H1 (cell line): Measurements from ENCODE around the gene SIRPB1. TPM values are rescaled to one million over a fixed set of nuclear protein-coding genes. Genes with fewer than 3 reads are reported as not detected.
A peak's percentile ranks its signal among the peaks of the same experiment; 100 is the strongest.

Experiments
- CTCF ChIA-PET: fragments of 300-600 bp; sonication (Branson Sonifier 250); formaldehyde crosslinking; loops from one replicate; lab custom pipeline; 2021; ENCODE audit not compliant: partially characterized antibody; lab: Charles Lee
- POLR2A ChIA-PET: fragments of 300-600 bp; sonication (Branson Sonifier 250); formaldehyde crosslinking; loops from one replicate; lab custom pipeline; 2021; ENCODE audit warnings: inconsistent platforms; ENCODE audit not compliant: partially characterized antibody; lab: Charles Lee
- DNase-seq, 2 experiments: peaks; one replicate each; pipeline versions ENCODE4 v3.0.0 to v3.0.0-alpha.2; 2010 to 2022; ENCODE audit warnings: low spot score in 2 of 2, low read depth in 1 of 2, mixed read lengths in 1 of 2
- FAIRE-seq: peaks from 2 replicates; lab custom pipeline; 2011; peaks lifted over from hg19 to GRCh38; lab: Jason Lieb, UNC
- H2AFZ ChIP-seq: 2 replicates; pipeline ENCODE4 v1.8.1; 2012; ENCODE audit warnings: low read length, inconsistent platforms
- H2AK5ac ChIP-seq: 2 replicates; pipeline ENCODE4 v1.6.1; 2013; ENCODE audit warnings: low read depth, low read length
- H2BK120ac ChIP-seq: replicated peaks from 2 replicates; pipeline ENCODE3; 2013; ENCODE audit warnings: low read depth, low read length, inconsistent platforms
- H2BK12ac ChIP-seq: 2 replicates; pipeline ENCODE4 v1.6.1; 2013; ENCODE audit warnings: low read depth, low read length
- H2BK15ac ChIP-seq: 2 replicates; pipeline ENCODE4 v1.6.1; 2013; ENCODE audit warnings: low read length
- H2BK20ac ChIP-seq: 2 replicates; pipeline ENCODE4 v1.6.1; 2013; ENCODE audit warnings: low read length
- H2BK5ac ChIP-seq: 2 replicates; pipeline ENCODE4 v1.6.1; 2013; ENCODE audit warnings: low read depth, low read length
- H3K14ac ChIP-seq: 2 replicates; pipeline ENCODE4 v1.6.1; 2013; ENCODE audit warnings: inconsistent platforms; ENCODE audit not compliant: insufficient read length
- H3K18ac ChIP-seq: 2 replicates; pipeline ENCODE4 v1.6.1; 2013; ENCODE audit warnings: low read length; ENCODE audit errors: extremely low read depth
- H3K23ac ChIP-seq: 2 replicates; pipeline ENCODE4 v1.6.1; 2013; ENCODE audit warnings: inconsistent platforms; ENCODE audit not compliant: insufficient read length
- H3K23me2 ChIP-seq: 2 replicates; pipeline ENCODE4 v1.6.1; 2013; ENCODE audit warnings: low read depth, low read length
- H3K27ac ChIP-seq: 2 replicates; pipeline ENCODE4 v1.6.1; 2011; ENCODE audit warnings: low read depth, low read length, inconsistent platforms
- H3K27me3 ChIP-seq, 4 experiments: replicated peaks in 1 of 4; 1 replicate in 1 of 4; 2 replicates in 3 of 4; pipeline versions ENCODE4 v1.6.1 to v1.8.1; 2011 to 2013; ENCODE audit warnings: low read length in 3 of 4, mild to moderate bottlenecking in 3 of 4, inconsistent platforms in 2 of 4, mixed read lengths in 2 of 4, moderate library complexity in 1 of 4; ENCODE audit not compliant: control insufficient read depth in 3 of 4, insufficient read depth in 3 of 4; ENCODE audit errors: extremely low read depth in 1 of 4
- H3K36me3 ChIP-seq, 4 experiments: 2 replicates each; pipeline versions ENCODE4 v1.6.1 to v1.8.1; 2011 to 2013; ENCODE audit warnings: mild to moderate bottlenecking in 4 of 4, low read length in 3 of 4, moderate library complexity in 2 of 4, control low read depth in 1 of 4, inconsistent platforms in 1 of 4; ENCODE audit not compliant: insufficient read depth in 4 of 4, control insufficient read depth in 2 of 4
- H3K4ac ChIP-seq: replicated peaks from 2 replicates; pipeline ENCODE3; 2013; ENCODE audit warnings: low read length, low read depth, mixed read lengths, inconsistent platforms; ENCODE audit not compliant: insufficient read length
- H3K4me1 ChIP-seq, 4 experiments: replicated peaks in 1 of 4; 1 replicate in 1 of 4; 2 replicates in 3 of 4; pipeline versions ENCODE4 v1.6.1 to v1.8.1; 2011 to 2013; ENCODE audit warnings: low read length in 3 of 4, inconsistent platforms in 2 of 4, mixed read lengths in 1 of 4; ENCODE audit not compliant: insufficient read depth in 4 of 4, control insufficient read depth in 3 of 4
- H3K4me2 ChIP-seq, 2 experiments: 2 replicates each; pipeline versions ENCODE4 v1.6.1 to v1.8.1; 2011 to 2013; ENCODE audit warnings: low read depth in 2 of 2, low read length in 2 of 2, control low read depth in 1 of 2, inconsistent platforms in 1 of 2, mild to moderate bottlenecking in 1 of 2; ENCODE audit not compliant: insufficient read depth in 1 of 2
- H3K4me3 ChIP-seq, 4 experiments: fragments of 200-600, 300-600 bp in 1 of 4; sonication (generic), shearing (Covaris generic), sonication (Bioruptor Twin) in 1 of 4; 2 replicates each; pipeline versions ENCODE4 v1.5.1 to v1.8.1; 2011 to 2016; ENCODE audit warnings: low read length in 4 of 4, low read depth in 3 of 4, control low read depth in 2 of 4, inconsistent platforms in 2 of 4, mild to moderate bottlenecking in 2 of 4, mixed read lengths in 1 of 4, moderate library complexity in 1 of 4; ENCODE audit not compliant: insufficient read depth in 2 of 4; ENCODE audit errors: extremely low read depth in 1 of 4
- H3K56ac ChIP-seq: replicated peaks from 2 replicates; pipeline ENCODE3; 2013; ENCODE audit warnings: low read depth, mild to moderate bottlenecking, mixed read lengths, low read length, inconsistent platforms; ENCODE audit not compliant: insufficient read length
- H3K79me1 ChIP-seq: 2 replicates; pipeline ENCODE4 v1.6.1; 2013; ENCODE audit warnings: low read depth, low read length, control low read depth
- H3K79me2 ChIP-seq, 2 experiments: 2 replicates each; pipeline versions ENCODE4 v1.6.1 to v1.8.1; 2012 to 2013; ENCODE audit warnings: low read length in 2 of 2, mild to moderate bottlenecking in 2 of 2, inconsistent platforms in 1 of 2; ENCODE audit not compliant: insufficient read depth in 2 of 2, control insufficient read depth in 1 of 2
- H3K9ac ChIP-seq, 4 experiments: replicated peaks in 1 of 4; 1 replicate in 1 of 4; 2 replicates in 3 of 4; pipeline versions ENCODE4 v1.6.1 to v1.8.1; 2011 to 2013; ENCODE audit warnings: low read depth in 3 of 4, low read length in 3 of 4, control low read depth in 2 of 4, mild to moderate bottlenecking in 2 of 4, moderate library complexity in 2 of 4, inconsistent platforms in 1 of 4; ENCODE audit errors: extremely low read depth in 1 of 4
- H3K9me3 ChIP-seq, 2 experiments: 2 replicates each; pipeline versions ENCODE4 v1.6.1 to v1.8.1; 2012 to 2013; ENCODE audit warnings: mild to moderate bottlenecking in 2 of 2, moderate library complexity in 2 of 2, control low read depth in 1 of 2, inconsistent platforms in 1 of 2, low read depth in 1 of 2, low read length in 1 of 2, mixed read lengths in 1 of 2; ENCODE audit not compliant: insufficient read depth in 2 of 2
- H4K20me1 ChIP-seq, 2 experiments: replicated peaks in 1 of 2; 2 replicates each; pipeline versions ENCODE3 to v1.8.1; 2011 to 2013; ENCODE audit warnings: inconsistent platforms in 2 of 2, low read length in 2 of 2, mild to moderate bottlenecking in 1 of 2; ENCODE audit not compliant: insufficient read depth in 2 of 2, control insufficient read depth in 1 of 2
- H4K5ac ChIP-seq: 2 replicates; pipeline ENCODE4 v1.6.1; 2013; ENCODE audit warnings: low read length, low read depth, mixed read lengths, inconsistent platforms; ENCODE audit not compliant: insufficient read length
- H4K8ac ChIP-seq: 2 replicates; pipeline ENCODE4 v1.8.0; 2013; ENCODE audit warnings: mild to moderate bottlenecking, moderate library complexity, low read length, inconsistent platforms; ENCODE audit not compliant: insufficient read depth; ENCODE audit errors: extremely low read depth
- H4K91ac ChIP-seq: replicated peaks from 2 replicates; pipeline ENCODE3; 2013; ENCODE audit warnings: low read length, mixed read lengths, inconsistent platforms; ENCODE audit not compliant: insufficient read length
- ASH2L ChIP-seq: fragments of 200-600, 300-600 bp; sonication (generic); IDR thresholded peaks from one replicate; pipeline ENCODE4 v1.7.1; 2017; ENCODE audit warnings: low read length
- CBX8 ChIP-seq: fragments of 300-800, 300-1000 bp; sonication (generic); IDR thresholded peaks from 2 replicates; pipeline ENCODE4 v1.7.1; 2016; ENCODE audit warnings: low read depth, low read length, borderline replicate concordance
- E2F6 ChIP-seq: IDR thresholded peaks from 2 replicates; pipeline ENCODE4 v1.6.1; 2012; ENCODE audit warnings: inconsistent platforms
- EP300 ChIP-seq, 2 experiments: IDR thresholded peaks; 1 replicate in 1 of 2; 2 replicates in 1 of 2; pipeline ENCODE4 v1.6.1; 2011 to 2012; ENCODE audit warnings: low read depth in 2 of 2, low read length in 2 of 2, mild to moderate bottlenecking in 2 of 2, borderline replicate concordance in 1 of 2, inconsistent platforms in 1 of 2, moderate library complexity in 1 of 2
- HDAC6 ChIP-seq: IDR thresholded peaks from one replicate; pipeline ENCODE4 v1.7.1; 2012; ENCODE audit warnings: low read depth, mild to moderate bottlenecking, inconsistent platforms, low read length, moderate library complexity
- JUN ChIP-seq: IDR thresholded peaks from 2 replicates; pipeline ENCODE4 v1.6.1; 2011; ENCODE audit warnings: low read depth, mild to moderate bottlenecking, improper control_type of control experiment, low read length
- KDM5A ChIP-seq: fragments of 200-600 bp; IDR thresholded peaks from 2 replicates; pipeline ENCODE4 v1.7.1; 2012; ENCODE audit warnings: mild to moderate bottlenecking, low read length, inconsistent platforms, mixed read lengths
- POLR2A ChIP-seq, 2 experiments: IDR thresholded peaks; 1 replicate in 1 of 2; 2 replicates in 1 of 2; pipeline ENCODE4 v1.6.1; 2011; ENCODE audit warnings: low read depth in 2 of 2, low read length in 2 of 2, mild to moderate bottlenecking in 2 of 2; ENCODE audit errors: control extremely low read depth in 1 of 2
- RFX5 ChIP-seq: IDR thresholded peaks from 2 replicates; pipeline ENCODE4 v1.6.1; 2011; ENCODE audit warnings: low read depth, low read length, improper control_type of control experiment, borderline replicate concordance
- SAP30 ChIP-seq: fragments of 300-600 bp; sonication (generic); IDR thresholded peaks from 2 replicates; pipeline ENCODE4 v1.7.1; 2012; ENCODE audit warnings: low read length, moderate library complexity, mild to moderate bottlenecking, inconsistent platforms; ENCODE audit not compliant: insufficient read depth, insufficient replicate concordance
- SIRT6 ChIP-seq: IDR thresholded peaks from one replicate; pipeline ENCODE4 v1.7.1; 2012; ENCODE audit warnings: low read length, inconsistent platforms
- SIX5 ChIP-seq: IDR thresholded peaks from 2 replicates; pipeline ENCODE4 v1.6.1; 2011; ENCODE audit warnings: mild to moderate bottlenecking, low read depth, low read length
- TBP ChIP-seq: IDR thresholded peaks from 2 replicates; pipeline ENCODE4 v1.6.1; 2011; ENCODE audit warnings: low read depth, low read length, improper control_type of control experiment
- YY1 ChIP-seq: IDR thresholded peaks from 2 replicates; pipeline ENCODE4 v1.6.1; 2011; ENCODE audit warnings: low read depth, mild to moderate bottlenecking, low read length
- ZNF274 ChIP-seq: IDR thresholded peaks from 2 replicates; pipeline ENCODE4 v1.7.0; 2012; ENCODE audit warnings: low read length, borderline replicate concordance; ENCODE audit errors: extremely low read depth
- WGBS, 2 experiments: shearing (Covaris generic) in 1 of 2; methylation state at CpG; one replicate each; pipeline versions ENCODE4 v1.1.6 to v1.1.7; 2013 to 2015; ENCODE audit warnings: low lambda C conversion rate in 2 of 2, mixed read lengths in 2 of 2, inconsistent platforms in 1 of 2, low coverage in 1 of 2, missing lambda C conversion rate in 1 of 2; ENCODE audit not compliant: insufficient replicate concordance in 2 of 2, insufficient coverage in 1 of 2, insufficient read length in 1 of 2; ENCODE audit errors: extremely low coverage in 1 of 2, missing lambda C conversion rate in 1 of 2; 5-methylcytosine and 5-hydroxymethylcytosine counted together
- polyA plus RNA-seq, 7 experiments: library from polyadenylated mRNA; depleted of rRNA in 3 of 7; stranded (reverse) in 5 of 7; unstranded in 2 of 7; fragments of >200 nt in 5 of 7; fragments of 200-250 nt in 2 of 7; gene quantifications; 1 replicate in 5 of 7; 2 replicates in 1 of 7; 4 replicates in 1 of 7; pipeline versions ENCODE4 v1.2.1 to v1.2.3, GENCODE V29; 2011 to 2013; ENCODE audit warnings: missing spikeins in 2 of 7, mixed read lengths in 2 of 7
- total RNA-seq: library from RNA; stranded (reverse); fragmentation: NEBNext Ultra II Directional; extraction: Animal tissue kit (Norgen Biotek cat#: 25700); gene quantifications from 2 replicates; pipeline ENCODE4 v1.2.1, GENCODE V29; 2021

SIRPB1 gene
- total and polyA plus RNA-seq, 2 of the 8 experiments (the other 6 are each of a cell fraction or from before 2014, with no cell fraction given) = 0.14 to 0.99 TPM

DNA sequence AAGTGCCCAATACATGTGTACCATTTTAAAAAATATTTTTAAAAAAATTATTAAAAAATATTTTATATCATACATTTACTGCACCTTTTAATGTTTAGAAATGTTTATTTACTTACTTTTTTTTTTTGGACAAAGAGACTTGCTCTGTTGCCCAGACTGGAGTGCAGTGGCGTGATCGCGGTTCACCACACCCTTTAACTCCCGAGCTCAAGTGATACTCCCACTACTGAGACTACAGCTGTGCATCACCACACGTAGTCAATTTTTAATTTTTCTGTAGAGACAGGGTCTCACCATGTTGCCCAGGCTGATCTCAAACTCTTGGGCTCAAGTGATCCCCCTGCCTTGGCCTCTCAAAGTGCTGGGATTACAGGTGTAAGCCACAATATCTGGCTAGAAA lies 47.0 kb upstream of the SIRPB1 start:
- Histone ChIP-seq H2BK20ac (no peak overlapping the region), H2BK15ac (no peak overlapping the region), H3K79me1 (no peaks in the 10 kb centered on the region), H3K14ac (no peak overlapping the region), H2BK120ac (no peak overlapping the region), H3K27me3 (no peaks in the 10 kb centered on the region), H2BK12ac (no peak overlapping the region), H3K9ac (no peak overlapping the region), H2AFZ (no peak overlapping the region), H4K20me1 (no peaks in the 10 kb centered on the region), H3K18ac (no peak overlapping the region), H3K79me2 (no peaks in the 10 kb centered on the region), H3K4ac (no peak overlapping the region), H3K23ac (no peak overlapping the region), H3K4me2 (no peak overlapping the region), H3K4me1 (no peaks in the 10 kb centered on the region), H4K5ac (no peak overlapping the region), H3K27ac (no peak overlapping the region), H3K9me3 (peaks cover 0 to 4% of the 10 kb centered on the region in 2 experiments; a peak in 1 of 4 replicates), H4K8ac (no peak overlapping the region), H2AK5ac (no peak overlapping the region), H3K56ac (no peak overlapping the region), H2BK5ac (no peak overlapping the region), H3K36me3 (no peaks in the 10 kb centered on the region), H3K4me3 (no peak overlapping the region), H4K91ac (no peak overlapping the region), H3K23me2 (no peaks in the 10 kb centered on the region)
- FAIRE-seq (no peak), DNase-seq (peak in 1 of 2 experiments; percentile 6)
- ChIA-PET CTCF (interaction anchor here (0.6 to 1.4 kb wide), 5 partner anchors 9 to 857 kb away, joined by 3 to 5 read pairs (median 4); no protein-coding TSS in a partner anchor), POLR2A (interaction anchor here (0.6 kb wide), 1 partner anchor 157 kb away, joined by 4 read pairs; no protein-coding TSS in a partner anchor)
- no peak for TF ChIP-seq SIX5
- TF ChIP-seq ZNF274 = no peak
- TF ChIP-seq CBX8 = no peak
- no peak for TF ChIP-seq E2F6
- TF ChIP-seq EP300 (IDR thresholded peaks at IDR 0.05; ENCODE audit: borderline replicate concordance in 1 of 2, low read depth in 2 of 2, low read length in 2 of 2) = no peak
- no peak for TF ChIP-seq YY1
- TF ChIP-seq JUN = no peak
- TF ChIP-seq TBP = no peak
- no peak for TF ChIP-seq KDM5A
- no peak for TF ChIP-seq SIRT6
- no peak for TF ChIP-seq HDAC6
- no peak for TF ChIP-seq ASH2L
- TF ChIP-seq SAP30 = no peak
- TF ChIP-seq RFX5 = no peak
- TF ChIP-seq POLR2A (IDR thresholded peaks at IDR 0.05; ENCODE audit: control extremely low read depth in 1 of 2, low read depth in 2 of 2, low read length in 2 of 2) = no peak
- WGBS, 2 experiments = 75% methylated on average over 5 of the region's 5 CpGs; no CpG with 5 or more reads in 1 of the 2 experiments
